PC-9 (cell line): ENCODE data around the gene SREK1. TPM values are rescaled to one million over a fixed set of nuclear protein-coding genes. Genes with fewer than 3 reads are reported as not detected.

Experiments used
- BruUV-seq: library from RNA; stranded (reverse); fragments of 400-500 nt; replicated peaks from 2 replicates; lab custom pipeline; 2021; lab: Mats Ljungman, UMichigan
- CTCF ChIA-PET: fragments of 300-600 bp; sonication (Branson Sonifier 250); formaldehyde crosslinking; loops from one replicate; lab custom pipeline; 2022; ENCODE audit warnings: antibody characterized with exemption; lab: Charles Lee
- POLR2A ChIA-PET: fragments of 300-600 bp; sonication (Branson Sonifier 250); formaldehyde crosslinking; loops from one replicate; lab custom pipeline; 2022; ENCODE audit warnings: antibody characterized with exemption; ENCODE audit not compliant: unreplicated experiment; lab: Charles Lee
- DNase-seq, 2 experiments: peaks; one replicate each; pipeline versions ENCODE4 v3.0.0 to v3.0.0-alpha.2; 2015 to 2022; ENCODE audit warnings: mixed read lengths in 1 of 2
- H2AFZ ChIP-seq: fragments of 200-600 bp; sonication (generic); 2 replicates; pipeline ENCODE4 v1.8.1; 2017; ENCODE audit warnings: antibody characterized with exemption
- H3F3A ChIP-seq: fragments of 200-600 bp; sonication (generic); 2 replicates; pipeline ENCODE4 v1.8.1; 2017; ENCODE audit warnings: antibody characterized with exemption, mild to moderate bottlenecking, low read depth; ENCODE audit not compliant: insufficient read depth
- H3K27ac ChIP-seq: fragments of 200-600 bp; sonication (generic); 2 replicates; pipeline ENCODE4 v1.6.1; 2016; ENCODE audit warnings: mixed run types
- H3K27me3 ChIP-seq: fragments of 200-600 bp; sonication (generic); 2 replicates; pipeline ENCODE4 v1.6.1; 2016; ENCODE audit warnings: low read depth, mixed run types; ENCODE audit not compliant: insufficient read depth
- H3K36me3 ChIP-seq: fragments of 200-600 bp; sonication (generic); 2 replicates; pipeline ENCODE4 v1.6.1; 2016; ENCODE audit warnings: low read depth, mixed run types
- H3K4me1 ChIP-seq: fragments of 200-600 bp; sonication (generic); replicated peaks from 2 replicates; pipeline ENCODE4 v1.6.1; 2016; ENCODE audit warnings: mixed run types; ENCODE audit not compliant: insufficient read depth
- H3K4me2 ChIP-seq: fragments of 200-600 bp; sonication (generic); 2 replicates; pipeline ENCODE4 v1.6.1; 2017; ENCODE audit warnings: mixed run types
- H3K4me3 ChIP-seq: fragments of 200-600 bp; sonication (generic); 2 replicates; pipeline ENCODE4 v1.6.1; 2016; ENCODE audit warnings: mixed run types
- H3K79me2 ChIP-seq: fragments of 200-600 bp; sonication (generic); 2 replicates; pipeline ENCODE4 v1.6.1; 2017; ENCODE audit warnings: low read depth, mixed run types
- H3K9me2 ChIP-seq: fragments of 200-600 bp; sonication (generic); 2 replicates; pipeline ENCODE4 v1.8.1; 2017; ENCODE audit warnings: mild to moderate bottlenecking; ENCODE audit not compliant: insufficient read depth
- H3K9me3 ChIP-seq: fragments of 200-600 bp; sonication (generic); 2 replicates; pipeline ENCODE4 v1.8.1; 2016; ENCODE audit warnings: low read depth; ENCODE audit not compliant: insufficient read depth
- H4K20me1 ChIP-seq: fragments of 200-600 bp; sonication (generic); 2 replicates; pipeline ENCODE4 v1.8.1; 2017; ENCODE audit not compliant: insufficient read depth
- CTCF ChIP-seq: fragments of 200-600 bp; sonication (generic); conservative IDR thresholded peaks from 2 replicates; pipeline ENCODE4 v1.6.1; 2017; ENCODE audit warnings: mixed run types, antibody characterized with exemption, mild to moderate bottlenecking, moderate library complexity
- EZH2 ChIP-seq: fragments of 200-600 bp; sonication (generic); IDR thresholded peaks from 2 replicates; pipeline ENCODE4 v1.8.0; 2017; ENCODE audit warnings: antibody characterized with exemption, low read depth
- intact Hi-C: fragments of 100-400 bp; cut with micrococcal nuclease; formaldehyde crosslinking; loops from one replicate; pipeline ENCODE4 v1.10.0; 2022; ENCODE audit not compliant: unreplicated experiment
- total RNA-seq: library from RNA; stranded (reverse); gene quantifications from 2 replicates; pipeline ENCODE4 v1.2.3, GENCODE V29; 2021

SREK1 gene
- total RNA-seq, 1 experiment from 2014 or later = 73.8 TPM

DNA sequence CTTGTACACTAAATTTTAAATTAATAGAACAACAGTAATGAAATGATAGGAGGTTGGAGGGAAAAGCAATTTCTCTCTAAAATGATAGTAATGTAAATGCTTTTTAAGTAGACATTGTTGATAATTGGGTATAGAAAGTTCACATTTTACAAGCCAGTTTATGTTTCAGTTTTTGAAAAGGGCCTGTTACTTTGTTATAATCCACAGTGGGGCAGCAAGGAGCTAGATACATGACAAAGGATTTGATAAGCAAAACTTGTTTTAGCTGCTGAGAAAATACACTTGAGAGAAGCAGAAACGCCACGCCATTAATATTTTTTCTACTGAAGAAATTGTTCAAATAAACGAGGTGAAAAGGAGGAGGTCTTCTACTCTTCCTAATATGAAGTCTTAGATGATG, 30.2 kb downstream of the SREK1 start:
- peaks cover 61% of the 10 kb centered on the region for H3K36me3 ChIP-seq
- no peaks in the 10 kb centered on the region for H3K9me3 ChIP-seq
- no peak overlapping the region for H3K4me2 ChIP-seq
- H3K4me3 ChIP-seq = no peak overlapping the region
- peaks cover 34% of the 10 kb centered on the region for H3F3A ChIP-seq
- ChIA-PET CTCF (interaction anchor here (0.6 to 2.2 kb wide), 2 partner anchors 132 to 724 kb away, joined by 3 to 13 read pairs; no protein-coding TSS in a partner anchor), POLR2A (no interaction called here)
- no peaks in the 10 kb centered on the region for H3K4me1 ChIP-seq
- intact Hi-C loops = loop anchor here (1.0 kb wide), 1 partner anchor 35 kb away; no protein-coding TSS in a partner anchor
- H3K9me2 ChIP-seq = no peaks in the 10 kb centered on the region
- DNase-seq = no peak
- TF ChIP-seq EZH2 (no peak), CTCF (peak; percentile 65)
- BruUV-seq = no TSS peak
- H3K27ac ChIP-seq = peak overlapping the region; percentile 33; the same call in 1 of the 2 replicates
- H3K79me2 ChIP-seq = peaks cover 16% of the 10 kb centered on the region; the same call in 1 of the 2 replicates
- peaks cover 25% of the 10 kb centered on the region; the same call in 1 of the 2 replicates for H4K20me1 ChIP-seq
- no peaks in the 10 kb centered on the region for H3K27me3 ChIP-seq
- H2AFZ ChIP-seq = no peak overlapping the region

- CTCF ChIA-PET = interaction anchor here (0.7 kb wide), 1 partner anchor 726 kb away, joined by 3 read pairs; no protein-coding TSS in a partner anchor
- Histone ChIP-seq H3K9me3 (no peaks in the 10 kb centered on the region), H3K4me3 (no peak overlapping the region), H3K27me3 (no peaks in the 10 kb centered on the region), H3K36me3 (peaks cover 65% of the 10 kb centered on the region), H3K4me1 (no peaks in the 10 kb centered on the region), H3K4me2 (no peak overlapping the region), H3K27ac (no peak overlapping the region), H4K20me1 (peaks cover 16% of the 10 kb centered on the region; the same call in 1 of the 2 replicates), H2AFZ (no peak overlapping the region), H3F3A (peaks cover 31% of the 10 kb centered on the region), H3K9me2 (no peaks in the 10 kb centered on the region), H3K79me2 (peaks cover 11% of the 10 kb centered on the region; the same call in 1 of the 2 replicates)
- TSS peak; percentile 22 for BruUV-seq
- DNase-seq = no peak
- TF ChIP-seq CTCF (no peak), EZH2 (no peak)
- intact Hi-C loops = no loop called here
- POLR2A ChIA-PET = no interaction called here
Observed at GRCh38 chr5:66178799-66179198, 34.7 kb downstream of the SREK1 start.

DNA sequence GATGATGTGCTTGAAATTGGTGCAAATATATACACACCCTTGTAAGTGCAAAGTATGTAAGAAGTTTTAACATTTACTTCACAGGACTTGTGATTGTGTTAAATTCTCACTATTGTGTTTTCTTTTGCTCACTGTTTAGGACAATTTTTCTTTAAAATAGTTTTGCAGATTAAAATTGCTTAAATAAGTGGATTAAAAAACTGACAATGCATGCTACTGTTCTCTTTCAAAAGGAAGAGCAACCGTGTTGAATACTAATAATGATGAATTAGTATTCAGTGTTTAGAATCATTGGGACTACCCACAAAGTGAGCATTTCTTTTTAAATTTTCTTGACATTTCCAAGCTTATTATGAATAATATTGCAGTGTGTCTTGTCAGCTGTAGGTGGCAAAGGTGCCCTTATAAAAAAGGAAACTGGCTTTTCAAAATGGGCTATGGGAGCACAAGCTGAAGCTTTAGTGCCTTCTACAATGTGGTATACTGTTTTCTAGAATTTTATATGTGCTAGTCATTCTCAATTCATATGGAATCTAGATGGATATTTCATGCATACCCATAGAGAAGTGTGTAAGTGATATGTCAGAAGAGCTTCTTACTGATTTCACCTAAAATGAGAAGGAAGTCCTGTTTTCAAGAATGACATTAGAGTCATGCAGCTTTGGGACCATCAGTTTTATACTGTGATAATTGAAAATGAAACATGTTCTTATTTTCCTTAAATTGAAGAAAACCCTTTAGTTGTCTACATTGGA, 35.4 kb downstream of the SREK1 start:
- POLR2A ChIA-PET = no interaction called here
- no TSS peak for BruUV-seq

More for the DNA sequence above, 35.4 kb downstream of the SREK1 start:
- Histone ChIP-seq H3K79me2 (peaks cover 9% of the 10 kb centered on the region; the same call in 1 of the 2 replicates), H3K4me3 (no peak overlapping the region), H4K20me1 (0 out of 2 replicates have a peak, but pooled peaks cover 12% of the 10 kb centered on the region), H3K27ac (no peak overlapping the region), H3K4me1 (no peaks in the 10 kb centered on the region), H3K27me3 (no peaks in the 10 kb centered on the region), H2AFZ (no peak overlapping the region), H3K9me3 (no peaks in the 10 kb centered on the region), H3K4me2 (no peak overlapping the region), H3F3A (peaks cover 31% of the 10 kb centered on the region), H3K9me2 (no peaks in the 10 kb centered on the region), H3K36me3 (peaks cover 65% of the 10 kb centered on the region)
- TF ChIP-seq CTCF (0 out of 2 replicates have a peak, but pooled peaks have one; percentile 29), EZH2 (no peak)
- CTCF ChIA-PET = no interaction called here
- DNase-seq = no peak
- intact Hi-C loops = no loop called here
